Body of pancreas (tissue), 4 donors: Measurements from ENCODE around the gene GALNT7.

ENCODE experiments used
- CTCF ChIP-seq, 7 experiments: fragments of 450-650 bp in 4 of 7; fragments of 200-600 bp in 3 of 7; sonication (generic) in 3 of 7; IDR thresholded peaks; one replicate each; pipeline ENCODE4 v1.5.1; 2016 to 2019; ENCODE audit warnings: antibody characterized with exemption in 7 of 7
- POLR2A ChIP-seq, 3 donors: fragments of 450-650 bp; IDR thresholded peaks; one replicate each; pipeline ENCODE4 v1.6.1; 2016; ENCODE audit warnings: antibody characterized with exemption in 3 of 3, mild to moderate bottlenecking in 2 of 3

- TF ChIP-seq CTCF (IDR thresholded peaks at IDR 0.05) (no peak), POLR2A (IDR thresholded peaks at IDR 0.05) (peak in 2 of 3 donors; percentile 4 to 5)
These were observed 201.5 kb downstream of the GALNT7 start for GRCh38 chr4:173370130-173370476.
